GM21390 (cell line): Measurements from ENCODE around the gene PLBD1.

Experiments
- ATAC-seq: cut with Tn5 transposase; IDR thresholded peaks from one replicate; pipeline ENCODE4 v1.9.1; 2021; ENCODE audit not compliant: unreplicated experiment

Gene PLBD1

DNA sequence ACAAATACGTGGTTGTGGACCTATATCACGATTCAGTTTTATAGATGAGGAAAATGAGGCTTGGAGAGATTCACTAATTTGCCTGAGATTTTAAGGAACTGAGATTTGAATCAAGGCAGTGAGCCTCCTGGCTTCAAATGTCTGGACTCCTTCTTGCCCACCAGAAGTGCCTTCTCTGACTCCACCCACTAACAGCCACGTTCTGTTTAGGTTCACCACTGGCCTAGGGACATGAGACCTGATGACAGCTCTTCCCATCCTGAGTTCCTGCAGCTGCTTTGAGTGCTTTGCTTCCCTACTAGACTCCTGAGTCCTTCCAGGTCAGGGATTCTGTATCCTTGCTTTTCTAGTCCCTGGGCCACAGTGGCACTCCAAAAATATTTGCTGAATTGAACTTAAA lies 57.1 kb downstream of the PLBD1 start:
- ATAC-seq: no peak

DNA sequence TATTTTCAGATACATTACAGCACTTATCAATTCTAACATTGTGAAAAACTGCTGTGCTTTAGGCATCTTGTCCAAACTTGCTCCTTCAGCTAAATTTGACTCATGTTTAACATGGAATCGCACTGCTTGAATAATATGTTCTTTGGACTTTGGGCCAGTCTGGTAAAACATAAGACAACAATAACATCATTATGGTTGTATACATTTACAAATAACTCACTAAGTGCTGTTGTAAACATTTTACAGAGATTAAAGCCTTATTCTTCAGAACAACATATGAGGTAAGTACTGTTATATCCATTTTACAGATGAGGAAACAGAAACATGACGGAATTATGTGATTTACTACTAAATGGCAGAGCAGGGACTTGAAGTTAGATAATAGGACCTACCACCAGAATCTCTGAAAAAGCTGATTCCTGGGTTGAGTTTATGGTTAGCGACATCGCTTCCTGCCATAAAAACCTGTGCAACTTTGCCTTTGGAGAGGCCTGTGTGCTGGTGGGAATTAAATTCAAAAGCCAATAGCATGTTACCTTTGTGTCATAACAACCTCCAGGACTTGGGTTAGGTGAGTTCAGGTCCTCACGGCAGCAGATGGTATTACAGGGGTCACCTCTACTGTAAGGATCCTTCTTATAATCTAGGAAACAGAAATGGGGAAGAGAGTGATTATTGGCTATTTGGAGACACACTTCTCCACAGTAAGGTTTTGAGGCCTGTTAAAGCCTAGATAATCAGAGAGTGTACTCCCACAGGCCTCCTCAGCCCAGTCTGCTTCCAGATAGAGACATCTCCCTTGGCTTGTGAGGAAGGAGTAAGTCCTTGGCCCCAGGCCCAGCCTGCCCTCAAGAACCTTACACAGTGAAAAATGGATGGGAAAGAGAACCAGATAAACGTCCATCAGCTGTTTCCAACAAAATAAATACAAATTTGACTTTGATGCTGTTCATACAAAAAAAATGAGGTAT lies 61.8 kb downstream of the PLBD1 start:
- no peak for ATAC-seq

- no peak for ATAC-seq
These were observed 72.4 kb downstream of the PLBD1 start for GRCh38 chr12:14495326-14495725.

DNA sequence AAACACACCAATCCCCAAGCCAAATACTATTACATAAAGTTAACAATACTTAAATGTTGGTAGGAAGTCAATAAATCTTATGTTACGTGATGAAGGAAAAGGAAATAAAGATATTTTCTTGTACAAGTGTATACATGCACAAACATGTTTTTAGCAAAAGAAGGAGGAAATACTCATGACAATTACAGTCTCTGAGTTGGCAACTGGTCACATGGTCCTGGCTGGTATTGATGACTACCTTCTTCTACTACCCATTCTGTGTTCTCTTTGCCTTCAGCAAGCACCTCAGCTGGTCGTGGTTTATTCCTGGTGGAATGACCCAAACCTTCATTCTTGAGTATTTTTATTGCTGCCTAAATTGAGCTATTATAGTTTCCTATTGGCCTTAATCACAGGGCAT lies 84.8 kb downstream of the PLBD1 start:
- ATAC-seq: no peak

DNA sequence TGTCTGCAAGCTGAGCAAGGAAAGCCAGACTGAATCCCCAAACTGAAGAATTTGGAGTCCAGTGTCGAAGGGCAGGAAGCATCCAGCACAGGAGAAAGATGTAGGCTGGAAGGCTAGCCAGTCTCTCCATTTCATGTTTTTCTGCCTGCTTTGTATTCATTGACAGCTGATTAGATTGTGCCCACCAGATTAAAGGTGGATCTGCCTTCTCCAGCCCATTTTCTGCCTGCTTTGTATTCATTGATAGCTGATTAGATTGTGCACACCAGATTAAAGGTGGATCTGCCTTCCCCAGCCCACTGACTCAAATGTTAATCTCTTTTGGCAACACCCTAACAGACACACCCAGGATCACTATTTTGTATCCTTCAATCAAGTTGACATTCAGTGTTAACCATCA lies 85.3 kb downstream of the PLBD1 start:
- ATAC-seq: no peak

GRCh38 chr12:14481201-14481600 lies 86.5 kb downstream of the PLBD1 start:
- ATAC-seq: no peak

DNA sequence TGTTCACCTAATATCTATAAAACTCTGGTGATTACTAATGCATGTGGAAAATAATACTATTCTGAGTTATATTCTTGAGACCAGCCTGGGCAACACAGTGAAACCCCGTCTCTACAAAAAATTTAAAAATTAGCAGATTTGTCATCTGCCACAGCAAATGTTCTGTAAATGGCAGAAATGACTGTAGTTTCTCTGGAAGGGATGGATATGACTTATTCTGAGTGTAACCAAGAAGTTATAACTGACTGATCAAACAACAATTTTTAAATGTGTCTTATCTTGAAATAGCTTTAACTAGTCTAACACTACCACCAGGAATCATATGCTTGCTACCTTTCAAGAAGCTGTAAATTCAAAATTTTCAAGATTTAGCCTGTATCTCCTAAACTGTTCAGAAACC lies 88.7 kb downstream of the PLBD1 start:
- ATAC-seq: no peak

DNA sequence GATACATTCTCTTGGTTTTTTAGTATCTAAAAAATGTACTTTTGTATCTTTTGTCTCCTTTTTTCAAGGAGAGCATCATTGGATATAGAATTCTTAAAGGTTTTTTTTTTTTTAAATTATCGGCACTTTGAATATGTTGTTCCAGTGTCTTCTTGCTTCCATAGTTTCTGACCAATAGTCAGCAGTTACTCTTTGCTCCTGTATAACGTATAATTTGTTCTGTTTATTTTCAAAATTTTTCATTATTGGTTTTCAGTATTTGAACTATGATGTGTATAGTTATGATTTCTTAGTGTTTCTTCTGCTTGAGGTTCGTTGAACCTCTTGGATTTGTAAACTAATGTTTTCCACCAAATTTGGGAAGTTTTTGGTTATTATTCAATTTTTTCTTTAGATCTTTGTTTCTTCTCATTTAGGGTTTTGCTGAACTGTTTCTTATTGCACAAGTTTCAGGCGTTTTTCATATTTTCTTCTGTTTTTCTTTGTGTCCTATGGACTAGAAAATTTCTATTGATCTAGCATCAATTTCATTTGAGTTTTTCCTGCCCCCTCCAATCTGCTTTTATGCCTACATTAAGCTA lies 93.9 kb downstream of the PLBD1 start:
- ATAC-seq: no peak

GRCh38 chr12:14471497-14471896 lies 96.2 kb downstream of the PLBD1 start:
- ATAC-seq: no peak

DNA sequence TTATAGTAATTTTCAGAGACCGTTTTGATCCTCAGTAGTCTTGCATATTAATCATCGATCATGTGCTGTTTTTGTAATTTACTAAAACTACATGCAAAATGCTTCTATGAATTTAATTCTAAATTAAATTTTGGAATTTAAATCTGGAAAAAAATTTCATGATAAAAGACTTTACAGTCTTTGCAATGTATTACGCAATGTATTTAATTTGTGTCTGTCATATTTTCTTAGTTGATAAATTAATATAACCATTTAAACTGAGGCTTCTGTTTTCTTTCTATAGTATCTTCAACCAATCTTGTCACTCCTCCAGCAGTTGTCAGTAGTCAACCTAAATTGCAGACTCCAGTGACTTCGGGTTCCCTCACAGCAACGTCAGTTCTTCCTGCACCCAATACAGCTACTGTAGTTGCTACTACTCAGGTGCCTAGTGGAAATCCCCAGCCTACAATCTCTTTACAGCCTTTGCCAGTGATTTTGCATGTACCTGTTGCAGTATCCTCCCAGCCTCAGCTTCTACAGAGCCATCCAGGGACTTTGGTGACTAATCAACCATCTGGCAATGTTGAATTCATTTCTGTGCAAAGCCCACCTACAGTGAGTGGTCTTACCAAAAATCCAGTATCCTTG lies 107.4 kb downstream of the PLBD1 start:
- no peak for ATAC-seq

GRCh38 chr12:14454098-14454907 lies 113.4 kb downstream of the PLBD1 start:
- ATAC-seq: peak; percentile 57
